NCI-H748 (cell line): ENCODE measurements around the gene SLC9A7.

Experiments used
- DNase-seq: peaks from one replicate; lab custom pipeline; 2025; ENCODE audit not compliant: unreplicated experiment; lab: John Stamatoyannopoulos, UW

Gene SLC9A7

GRCh38 chrX:46653482-46653881, 105.4 kb downstream of the SLC9A7 start:
- DNase-seq, result peak; percentile 5

GRCh38 chrX:46649421-46650260, 109.3 kb downstream of the SLC9A7 start:
- DNase-seq, result no peak

GRCh38 chrX:46648660-46649059, 110.3 kb downstream of the SLC9A7 start:
- no peak for DNase-seq

- DNase-seq, result no peak
Measured at GRCh38 chrX:46647251-46647650, 111.7 kb downstream of the SLC9A7 start.

DNA sequence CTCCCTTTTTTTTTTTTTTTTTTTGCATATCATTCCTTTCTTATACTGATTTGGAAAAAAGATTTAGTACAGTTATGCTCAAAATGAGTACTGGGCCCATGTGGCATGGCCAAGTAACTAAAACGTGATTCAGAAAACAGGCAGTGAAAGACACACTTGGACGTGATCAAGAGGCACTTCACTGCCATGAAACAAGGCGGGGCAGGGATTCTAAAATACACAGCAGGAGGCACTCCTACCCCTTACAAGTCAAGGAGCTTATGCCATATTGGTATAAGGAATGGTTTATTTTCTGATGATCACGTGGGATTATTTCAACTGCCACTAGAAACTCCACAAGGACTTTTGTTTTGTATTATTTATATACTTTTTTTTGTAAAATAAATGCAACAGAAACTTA, 113.3 kb downstream of the SLC9A7 start:
- DNase-seq, result no peak

DNA sequence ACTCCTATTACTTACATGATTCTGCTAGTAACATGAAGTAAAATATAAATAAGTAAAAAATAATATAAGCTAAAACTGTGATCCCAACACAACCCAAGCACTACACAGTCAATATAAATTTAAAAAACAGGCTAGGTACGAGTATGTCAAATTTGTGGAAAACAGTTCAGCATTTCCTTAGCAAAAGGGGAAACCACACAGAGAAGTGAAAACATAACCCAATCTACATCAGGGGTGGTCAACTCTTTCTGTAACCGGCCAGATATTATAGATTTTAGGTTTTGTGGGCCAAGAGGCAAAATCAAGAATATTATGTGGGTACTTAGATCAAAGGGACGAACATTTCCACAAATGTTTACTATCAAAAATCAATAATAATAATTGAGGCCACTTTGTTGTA, 115.3 kb downstream of the SLC9A7 start:
- DNase-seq, result no peak

- peak; percentile 36 for DNase-seq
Measured at GRCh38 chrX:46642145-46642544, 116.8 kb downstream of the SLC9A7 start.

- no peak for DNase-seq
Measured at GRCh38 chrX:46637938-46638337, 121.0 kb downstream of the SLC9A7 start.

DNA sequence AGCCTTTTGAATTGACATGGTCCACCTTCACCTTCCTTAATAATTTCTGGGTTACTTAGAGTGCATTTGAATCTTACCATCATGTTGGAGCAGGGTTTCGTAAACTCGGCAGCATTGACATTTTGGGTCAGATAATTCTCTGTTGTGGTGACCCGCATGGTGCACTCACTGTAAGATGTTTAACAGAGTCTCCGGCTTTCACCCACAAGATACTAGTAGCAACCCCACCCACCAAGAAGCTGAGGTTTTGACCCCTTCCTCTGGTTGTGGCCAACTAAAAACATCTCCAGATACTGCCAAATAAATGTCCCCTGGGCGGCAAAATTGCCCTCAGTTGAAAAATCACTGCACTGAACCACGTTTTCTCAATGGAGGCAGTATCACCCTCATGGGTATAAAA, 122.7 kb downstream of the SLC9A7 start:
- no peak for DNase-seq

GRCh38 chrX:46635186-46635585, 123.7 kb downstream of the SLC9A7 start:
- DNase-seq, result no peak

DNA sequence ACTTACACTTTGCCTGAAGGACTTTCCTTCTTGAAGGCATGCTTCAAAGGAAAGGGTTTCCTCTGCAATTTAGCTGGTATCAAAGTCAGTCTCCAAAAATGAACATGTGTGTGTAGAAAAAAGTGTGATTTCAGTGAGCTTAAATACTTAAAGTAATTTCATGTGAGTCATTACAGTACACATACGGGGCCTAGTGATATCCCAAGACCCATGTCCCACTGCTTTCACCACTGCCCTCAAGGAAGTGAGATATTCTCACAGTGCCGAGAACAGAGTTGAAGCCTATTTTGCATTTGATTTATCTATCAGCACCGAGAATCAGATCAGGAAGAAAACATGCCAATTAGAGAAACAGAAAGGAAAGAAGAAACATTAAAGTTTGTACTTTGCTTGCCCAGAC, 124.3 kb downstream of the SLC9A7 start:
- no peak for DNase-seq

DNA sequence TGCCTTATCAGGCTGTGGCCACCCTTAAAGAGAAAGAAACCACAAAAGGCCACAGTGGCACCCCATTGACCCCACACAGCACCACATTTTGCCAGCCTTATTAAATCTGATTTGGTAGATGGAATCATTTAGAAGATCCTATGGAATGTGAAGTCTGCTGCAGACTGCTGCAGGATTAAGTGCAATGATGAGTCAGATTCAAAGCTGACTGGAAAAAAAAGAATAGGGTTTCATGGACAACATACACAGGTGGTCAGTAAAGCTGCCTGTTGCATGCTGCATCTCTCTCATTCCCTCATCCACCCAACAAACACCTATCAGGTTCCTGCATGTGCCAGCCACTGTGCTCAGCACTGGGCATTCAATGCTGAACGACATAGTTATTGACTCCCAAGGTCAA, 128.8 kb downstream of the SLC9A7 start:
- no peak for DNase-seq

GRCh38 chrX:46628460-46629371, 130.2 kb downstream of the SLC9A7 start:
- no peak for DNase-seq

DNA sequence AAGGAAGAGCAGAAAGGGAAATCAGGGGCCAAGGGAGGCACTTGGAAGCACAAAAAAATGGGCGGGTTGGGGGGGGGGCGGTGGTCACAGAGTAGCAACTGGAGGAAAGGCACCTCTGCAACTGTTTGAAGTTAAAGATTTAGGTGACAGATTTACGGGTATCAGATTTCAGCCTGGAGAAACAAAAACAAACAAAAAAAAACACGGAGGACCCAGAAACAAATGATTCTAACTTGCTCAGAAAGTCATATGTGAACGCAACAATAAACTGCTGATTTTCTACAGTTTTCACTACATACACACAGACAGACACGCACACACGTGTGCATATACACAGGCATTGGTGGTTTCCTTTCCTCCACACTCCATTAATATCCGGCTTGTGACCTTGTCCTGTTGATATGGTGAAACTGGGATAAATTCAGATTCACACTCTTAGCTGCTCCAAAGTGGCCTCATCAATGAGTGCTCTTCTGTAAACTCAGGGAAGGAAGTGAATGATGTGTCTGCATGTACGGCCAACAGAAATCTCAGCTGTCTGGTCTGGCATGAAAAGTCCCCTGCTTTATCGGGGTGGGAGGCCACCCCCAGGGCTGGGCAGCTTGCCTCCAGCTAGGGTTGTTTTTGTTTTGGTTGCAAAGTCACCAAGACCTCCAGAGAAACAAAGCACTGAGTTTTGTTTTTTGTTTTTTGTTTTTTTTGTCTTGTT, 131.1 kb downstream of the SLC9A7 start:
- DNase-seq, result no peak

DNA sequence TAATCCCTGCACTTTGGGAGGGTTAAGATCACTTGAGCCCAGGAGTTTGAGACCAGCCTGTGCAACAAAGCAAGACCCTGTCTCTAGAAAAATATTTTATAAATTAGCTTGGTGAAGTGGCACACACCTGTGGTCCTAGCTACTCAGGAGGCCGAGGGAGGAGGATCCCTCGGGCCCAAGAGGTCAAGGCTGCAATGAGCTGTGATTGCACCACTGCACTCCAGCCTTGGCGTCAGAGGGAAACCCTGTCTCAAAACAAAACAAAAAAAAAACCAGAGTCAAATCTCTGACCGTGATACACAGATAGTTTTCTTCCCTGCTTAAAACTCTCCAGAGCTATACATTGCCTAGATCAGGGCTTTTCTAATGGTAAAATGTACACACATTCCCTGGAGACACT, 131.9 kb downstream of the SLC9A7 start:
- DNase-seq, result no peak

DNA sequence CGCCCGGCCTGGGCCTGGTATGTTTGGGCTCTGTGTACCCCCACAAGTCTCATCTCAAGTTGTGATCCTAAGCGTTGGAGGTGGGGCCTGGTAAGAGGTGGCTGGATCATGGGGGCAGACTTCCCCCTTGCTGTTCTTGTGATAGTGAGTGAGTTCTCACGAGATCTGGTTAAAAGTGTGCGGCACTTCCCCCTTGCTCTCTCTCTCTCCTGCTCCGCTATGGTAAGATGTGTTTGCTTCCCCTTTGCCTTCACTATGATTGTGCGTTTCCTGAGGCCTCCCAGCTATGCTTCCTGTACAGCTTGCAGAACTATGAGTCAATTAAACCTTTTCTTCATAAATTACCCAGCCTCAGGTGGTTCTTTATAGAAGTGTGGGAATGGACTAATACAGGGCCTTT, 132.4 kb downstream of the SLC9A7 start:
- no peak for DNase-seq

GRCh38 chrX:46624090-46624786, 134.7 kb downstream of the SLC9A7 start:
- DNase-seq, result peak; percentile 52

GRCh38 chrX:46621572-46621971, 137.3 kb downstream of the SLC9A7 start:
- DNase-seq, result no peak

- no peak for DNase-seq
Measured at GRCh38 chrX:46620505-46620904, 138.4 kb downstream of the SLC9A7 start.

- no peak for DNase-seq
Measured at GRCh38 chrX:46618947-46619346, 140.0 kb downstream of the SLC9A7 start.

- no peak for DNase-seq
Measured at GRCh38 chrX:46617906-46618305, 141.0 kb downstream of the SLC9A7 start.
